K562 (cell line): Measurements from ENCODE around the gene BRD4. TPM values are rescaled to one million over a fixed set of nuclear protein-coding genes. Genes with fewer than 3 reads are reported as not detected.

Experiments
- ADNP ChIP-seq: fragments of 200-800 bp; sonication (Bioruptor generic); IDR thresholded peaks from 2 replicates; pipeline ENCODE4 v1.6.1; 2016; ENCODE audit warnings: missing genetic modification characterization, missing compliant biosample characterization
- ATF1 ChIP-seq, 2 experiments: fragments of 450-650 bp in 1 of 2; IDR thresholded peaks; 2 replicates each; pipeline ENCODE4 v1.6.1; 2016; ENCODE audit warnings: missing compliant biosample characterization in 1 of 2, missing genetic modification characterization in 1 of 2
- CTBP1 ChIP-seq: fragments of 450-650 bp; IDR thresholded peaks from 2 replicates; pipeline ENCODE4 v1.6.1; 2016; ENCODE audit warnings: borderline replicate concordance
- CXXC5 ChIP-seq: fragments of 250-450 bp; sonication (Bioruptor Pico); IDR thresholded peaks from 2 replicates; pipeline ENCODE4 v1.8.0; 2022; ENCODE audit warnings: inconsistent platforms, mild to moderate bottlenecking, moderate library complexity
- EP300 ChIP-seq: IDR thresholded peaks from 2 replicates; pipeline ENCODE4 v1.6.1; 2012; ENCODE audit warnings: low read length, improper control_type of control experiment
- EP400 ChIP-seq: fragments of 450-650 bp; IDR thresholded peaks from 2 replicates; pipeline ENCODE4 v1.6.1; 2017; ENCODE audit warnings: antibody characterized with exemption, mild to moderate bottlenecking, moderate library complexity
- MYC ChIP-seq, 2 experiments: fragments of 250-450 bp in 1 of 2; sonication (Bioruptor Pico) in 1 of 2; IDR thresholded peaks; 2 replicates each; pipeline versions ENCODE4 v1.5.1 to v1.6.1; 2012 to 2021; ENCODE audit warnings: low read depth in 2 of 2, borderline replicate concordance in 1 of 2, improper control_type of control experiment in 1 of 2, low read length in 1 of 2, mild to moderate bottlenecking in 1 of 2, moderate library complexity in 1 of 2
- NFIX ChIP-seq: fragments of 250-450 bp; sonication (Bioruptor Pico); IDR thresholded peaks from 2 replicates; pipeline ENCODE4 v1.4.0; 2020; ENCODE audit warnings: low read depth, mild to moderate bottlenecking, moderate library complexity
- PCBP2 ChIP-seq: fragments of 200-400 bp; formaldehyde crosslinking; IDR thresholded peaks from 2 replicates; pipeline ENCODE4 v1.6.1; 2018; ENCODE audit warnings: low read length, low read depth, mild to moderate bottlenecking, moderate library complexity; ENCODE audit not compliant: poor library complexity, severe bottlenecking
- RCOR1 ChIP-seq, 2 experiments: IDR thresholded peaks; 2 replicates each; pipeline ENCODE4 v1.6.1; 2012; ENCODE audit warnings: low read depth in 2 of 2, low read length in 2 of 2, borderline replicate concordance in 1 of 2, improper control_type of control experiment in 1 of 2
- TRIM24 ChIP-seq, 2 experiments: fragments of 450-650 bp; IDR thresholded peaks; 2 replicates each; pipeline ENCODE4 v1.6.1; 2016
- ZBTB9 ChIP-seq: fragments of 450-650 bp; formaldehyde crosslinking; IDR thresholded peaks from 2 replicates; pipeline ENCODE4 v1.4.0; 2020; ENCODE audit warnings: mild to moderate bottlenecking, moderate library complexity
- ZNF12 ChIP-seq: sonication (generic); formaldehyde crosslinking; IDR thresholded peaks from 2 replicates; pipeline ENCODE4 v1.4.0; 2020; ENCODE audit warnings: mild to moderate bottlenecking, missing genetic modification reagents
- ZNF175 ChIP-seq: fragments of 200-800 bp; sonication (Bioruptor generic); IDR thresholded peaks from 2 replicates; pipeline ENCODE4 v1.6.1; 2016; ENCODE audit warnings: low read depth, mild to moderate bottlenecking, missing genetic modification characterization, missing compliant biosample characterization
- ZNF232 ChIP-seq: sonication (generic); formaldehyde crosslinking; IDR thresholded peaks from 2 replicates; pipeline ENCODE4 v1.8.0; 2022; ENCODE audit warnings: mild to moderate bottlenecking, missing genetic modification reagents
- ZNF347 ChIP-seq: fragments of 450-650 bp; formaldehyde crosslinking; IDR thresholded peaks from 2 replicates; pipeline ENCODE4 v1.4.0; 2020; ENCODE audit warnings: low read depth, mild to moderate bottlenecking, moderate library complexity
- ZNF431 ChIP-seq: sonication (generic); formaldehyde crosslinking; IDR thresholded peaks from 2 replicates; pipeline ENCODE4 v1.8.0; 2022; ENCODE audit warnings: mild to moderate bottlenecking, missing genetic modification reagents
- ZNF583 ChIP-seq: fragments of 250-450 bp; sonication (Bioruptor Pico); IDR thresholded peaks from 2 replicates; pipeline ENCODE4 v1.4.0; 2020
- ZNF668 ChIP-seq: fragments of 250-450 bp; sonication (Bioruptor Pico); IDR thresholded peaks from 2 replicates; pipeline ENCODE4 v1.8.0; 2022; ENCODE audit warnings: mild to moderate bottlenecking, inconsistent platforms
- ZNF766 ChIP-seq: fragments of 200-800 bp; sonication (Bioruptor generic); conservative IDR thresholded peaks from 2 replicates; pipeline ENCODE4 v1.6.1; 2016; ENCODE audit warnings: missing genetic modification characterization, missing compliant biosample characterization
- ZNF780A ChIP-seq: fragments of 250-450 bp; sonication (Bioruptor Pico); IDR thresholded peaks from 2 replicates; pipeline ENCODE4 v1.5.0; 2021; ENCODE audit warnings: mild to moderate bottlenecking
- ZSCAN32 ChIP-seq: fragments of 450-650 bp; formaldehyde crosslinking; IDR thresholded peaks from 2 replicates; pipeline ENCODE4 v1.4.0; 2020; ENCODE audit warnings: mild to moderate bottlenecking, moderate library complexity
- polyA plus RNA-seq, 8 experiments: library from polyadenylated mRNA; depleted of rRNA in 4 of 8; stranded (reverse) in 5 of 8; unstranded in 3 of 8; fragments of >200 nt; fragmentation: Nextera tagmentation in 2 of 8; fragmentation: Illumina TruSeq in 1 of 8; extraction: Ambion mirVana in 2 of 8; extraction: Trizol in 1 of 8; gene quantifications; 2 replicates each; pipeline versions ENCODE4 v1.2.1 to v1.2.3, GENCODE V29; 2011 to 2014; ENCODE audit warnings: inconsistent platforms in 1 of 8, missing spikeins in 1 of 8
- total RNA-seq, 7 experiments: library from RNA; depleted of rRNA in 6 of 7; stranded (reverse); fragments of >200 nt in 6 of 7; fragmentation: Illumina TruSeq in 2 of 7; extraction: Trizol in 2 of 7; gene quantifications; 2 replicates each; pipeline versions ENCODE4 v1.2.1 to v1.2.3, GENCODE V29; 2011 to 2021; ENCODE audit warnings: low replicate concordance in 1 of 7
- TF ChIP-seq, protein P1 (sequence below): fragments of 450-650 bp; IDR thresholded peaks from 2 replicates; pipeline ENCODE4 v1.6.1; 2017; ENCODE audit warnings: antibody characterized with exemption, mild to moderate bottlenecking

Gene BRD4
- total and polyA plus RNA-seq, 9 of the 15 experiments (the other 6 are each of a cell fraction or from before 2014, with no cell fraction given) = 1.8 to 105 (median 15.6) TPM

DNA sequence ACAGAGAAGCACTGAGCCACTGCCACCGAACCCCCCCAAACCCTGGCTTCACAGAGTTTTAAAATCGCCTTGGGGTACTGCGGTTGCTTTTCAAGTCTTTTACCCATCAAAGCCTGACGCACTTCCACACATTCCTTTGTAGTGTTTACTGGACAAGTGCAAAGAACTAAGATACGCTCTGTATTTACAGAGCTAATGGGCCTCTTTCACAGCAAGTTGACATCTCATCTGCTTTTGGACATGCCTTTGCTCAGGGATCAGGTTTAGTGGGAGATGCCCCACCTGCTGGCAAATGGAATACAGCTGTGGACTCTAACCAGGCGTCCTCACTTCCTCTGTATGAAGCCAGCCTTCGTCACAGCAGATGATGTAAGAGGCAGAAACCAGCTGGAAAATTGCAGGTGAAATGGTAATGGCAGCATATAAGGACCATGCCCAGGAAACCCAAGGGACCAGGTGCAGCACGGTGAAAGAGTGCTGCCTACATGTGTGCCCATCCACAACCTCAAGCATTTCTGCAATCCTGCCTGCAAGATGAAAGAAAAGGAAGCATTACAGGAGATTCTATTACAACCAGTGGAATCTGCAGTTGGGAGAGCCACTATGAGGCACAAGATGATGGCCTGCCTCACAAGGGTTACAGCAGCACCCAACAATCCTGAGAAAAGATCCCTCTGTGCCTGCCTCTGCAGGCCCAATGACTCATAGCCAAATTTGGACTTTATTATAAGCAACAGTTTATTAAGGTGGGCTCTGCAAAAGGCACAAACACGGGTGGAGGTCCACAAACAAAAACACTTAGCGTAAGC, 34.7 kb downstream of the BRD4 start (continued):
- TF ChIP-seq ZNF766 (CRISPR knock-in tag) (peak; percentile 54; the same call in 1 of the 2 replicates), NFIX (CRISPR knock-in tag) (no peak), EP300 (peak; percentile 78; the same call in 1 of the 2 replicates), ZSCAN32 (CRISPR knock-in tag) (peak; percentile 57; the same call in 1 of the 2 replicates), ZNF232 (CRISPR knock-in tag) (no peak), ZNF12 (CRISPR knock-in tag) (no peak), TRIM24 (IDR thresholded peaks at IDR 0.05) (peak; percentile 77 to 83; a peak in 3 of 4 replicates), ZNF347 (no peak), ADNP (no peak), ZNF431 (CRISPR knock-in tag) (no peak), RCOR1 (IDR thresholded peaks at IDR 0.05; ENCODE audit: borderline replicate concordance in 1 of 2, low read depth in 2 of 2, low read length in 2 of 2) (0 out of 4 replicates have a peak, but pooled peaks of 1 of the 2 experiments have one; percentile 12), ATF1 (CRISPR knock-in tag; IDR thresholded peaks at IDR 0.05) (no peak), ATF1 (tag; IDR thresholded peaks at IDR 0.05) (peak; percentile 62), CTBP1 (peak; percentile 74; the same call in 1 of the 2 replicates), ZNF668 (0 out of 2 replicates have a peak, but pooled peaks have one; percentile 11), EP400 (peak; percentile 54; the same call in 1 of the 2 replicates), ZBTB9 (no peak), ZNF583 (CRISPR knock-in tag) (peak; percentile 65), CXXC5 (CRISPR knock-in tag) (peak; percentile 85), ZNF175 (CRISPR knock-in tag) (peak; percentile 97), PCBP2 (no peak), ZNF780A (CRISPR knock-in tag) (no peak), MYC (IDR thresholded peaks at IDR 0.05; ENCODE audit: low read depth, low read length) (peak; percentile 63; the same call in 1 of the 2 replicates), MYC (CRISPR knock-in tag; IDR thresholded peaks at IDR 0.05; ENCODE audit: borderline replicate concordance, low read depth) (no peak)
- TF ChIP-seq, protein P1, sequence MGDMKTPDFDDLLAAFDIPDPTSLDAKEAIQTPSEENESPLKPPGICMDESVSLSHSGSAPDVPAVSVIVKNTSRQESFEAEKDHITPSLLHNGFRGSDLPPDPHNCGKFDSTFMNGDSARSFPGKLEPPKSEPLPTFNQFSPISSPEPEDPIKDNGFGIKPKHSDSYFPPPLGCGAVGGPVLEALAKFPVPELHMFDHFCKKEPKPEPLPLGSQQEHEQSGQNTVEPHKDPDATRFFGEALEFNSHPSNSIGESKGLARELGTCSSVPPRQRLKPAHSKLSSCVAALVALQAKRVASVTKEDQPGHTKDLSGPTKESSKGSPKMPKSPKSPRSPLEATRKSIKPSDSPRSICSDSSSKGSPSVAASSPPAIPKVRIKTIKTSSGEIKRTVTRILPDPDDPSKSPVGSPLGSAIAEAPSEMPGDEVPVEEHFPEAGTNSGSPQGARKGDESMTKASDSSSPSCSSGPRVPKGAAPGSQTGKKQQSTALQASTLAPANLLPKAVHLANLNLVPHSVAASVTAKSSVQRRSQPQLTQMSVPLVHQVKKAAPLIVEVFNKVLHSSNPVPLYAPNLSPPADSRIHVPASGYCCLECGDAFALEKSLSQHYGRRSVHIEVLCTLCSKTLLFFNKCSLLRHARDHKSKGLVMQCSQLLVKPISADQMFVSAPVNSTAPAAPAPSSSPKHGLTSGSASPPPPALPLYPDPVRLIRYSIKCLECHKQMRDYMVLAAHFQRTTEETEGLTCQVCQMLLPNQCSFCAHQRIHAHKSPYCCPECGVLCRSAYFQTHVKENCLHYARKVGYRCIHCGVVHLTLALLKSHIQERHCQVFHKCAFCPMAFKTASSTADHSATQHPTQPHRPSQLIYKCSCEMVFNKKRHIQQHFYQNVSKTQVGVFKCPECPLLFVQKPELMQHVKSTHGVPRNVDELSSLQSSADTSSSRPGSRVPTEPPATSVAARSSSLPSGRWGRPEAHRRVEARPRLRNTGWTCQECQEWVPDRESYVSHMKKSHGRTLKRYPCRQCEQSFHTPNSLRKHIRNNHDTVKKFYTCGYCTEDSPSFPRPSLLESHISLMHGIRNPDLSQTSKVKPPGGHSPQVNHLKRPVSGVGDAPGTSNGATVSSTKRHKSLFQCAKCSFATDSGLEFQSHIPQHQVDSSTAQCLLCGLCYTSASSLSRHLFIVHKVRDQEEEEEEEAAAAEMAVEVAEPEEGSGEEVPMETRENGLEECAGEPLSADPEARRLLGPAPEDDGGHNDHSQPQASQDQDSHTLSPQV = peak; percentile 81
